H9 (cell line): ENCODE data around the gene ARL8A. TPM values are rescaled to one million over a fixed set of nuclear protein-coding genes. Genes with fewer than 3 reads are reported as not detected.

Experiments used
- DNase-seq: peaks from one replicate; pipeline ENCODE4 v3.0.0-alpha.2; 2017
- H2AFZ ChIP-seq: one replicate; pipeline ENCODE4 v1.6.1; 2013; ENCODE audit warnings: mild to moderate bottlenecking, low read length, control low read depth, moderate library complexity
- H2AK5ac ChIP-seq: 2 replicates; pipeline ENCODE4 v1.6.1; 2013; ENCODE audit warnings: low read length, control low read depth, mixed read lengths; ENCODE audit not compliant: insufficient read length
- H2BK120ac ChIP-seq: one replicate; pipeline ENCODE4 v1.6.1; 2013; ENCODE audit warnings: low read depth, mild to moderate bottlenecking, low read length, control low read depth, inconsistent platforms; ENCODE audit not compliant: poor library complexity, severe bottlenecking
- H2BK12ac ChIP-seq: 2 replicates; pipeline ENCODE4 v1.6.1; 2013; ENCODE audit warnings: low read length, control low read depth, mixed read lengths, low read depth; ENCODE audit not compliant: insufficient read length
- H2BK15ac ChIP-seq: 2 replicates; pipeline ENCODE4 v1.6.1; 2013; ENCODE audit warnings: low read depth, low read length, control low read depth
- H2BK20ac ChIP-seq: one replicate; pipeline ENCODE4 v1.6.1; 2013; ENCODE audit warnings: low read depth, mild to moderate bottlenecking, low read length, control low read depth, inconsistent platforms; ENCODE audit not compliant: poor library complexity, severe bottlenecking
- H2BK5ac ChIP-seq: 2 replicates; pipeline ENCODE4 v1.6.1; 2013; ENCODE audit warnings: low read length, control low read depth, mixed read lengths; ENCODE audit not compliant: insufficient read length
- H3K14ac ChIP-seq: 2 replicates; pipeline ENCODE4 v1.6.1; 2013; ENCODE audit warnings: low read length, control low read depth; ENCODE audit not compliant: insufficient read depth
- H3K18ac ChIP-seq: 2 replicates; pipeline ENCODE4 v1.6.1; 2013; ENCODE audit warnings: low read depth, mild to moderate bottlenecking, mixed read lengths, low read length, control low read depth; ENCODE audit not compliant: insufficient read length
- H3K23ac ChIP-seq: 2 replicates; pipeline ENCODE4 v1.6.1; 2013; ENCODE audit warnings: low read length, control low read depth, mixed read lengths, low read depth; ENCODE audit not compliant: insufficient read length
- H3K23me2 ChIP-seq: 2 replicates; pipeline ENCODE4 v1.6.1; 2013; ENCODE audit warnings: low read depth, mild to moderate bottlenecking, mixed read lengths, low read length, control low read depth; ENCODE audit not compliant: insufficient read length, poor library complexity, severe bottlenecking
- H3K27ac ChIP-seq: 2 replicates; pipeline ENCODE4 v1.5.1; 2013; ENCODE audit warnings: low read length, control low read depth, mixed read lengths, low read depth; ENCODE audit not compliant: insufficient read length
- H3K27me3 ChIP-seq: 2 replicates; pipeline ENCODE4 v1.6.1; 2013; ENCODE audit warnings: low read length, control low read depth, inconsistent platforms; ENCODE audit not compliant: insufficient read depth
- H3K4ac ChIP-seq: 2 replicates; pipeline ENCODE4 v1.6.1; 2013; ENCODE audit warnings: low read depth, mild to moderate bottlenecking, control low read depth, inconsistent platforms, low read length, moderate library complexity
- H3K4me1 ChIP-seq: 2 replicates; pipeline ENCODE4 v1.6.1; 2013; ENCODE audit warnings: low read length, control low read depth, inconsistent platforms; ENCODE audit not compliant: insufficient read depth
- H3K4me2 ChIP-seq: 2 replicates; pipeline ENCODE4 v1.6.1; 2013; ENCODE audit warnings: low read length, control low read depth, mixed read lengths; ENCODE audit not compliant: insufficient read length, insufficient read depth
- H3K56ac ChIP-seq: 2 replicates; pipeline ENCODE4 v1.6.1; 2013; ENCODE audit warnings: low read depth, mild to moderate bottlenecking, mixed read lengths, low read length, control low read depth; ENCODE audit not compliant: insufficient read length
- H3K79me1 ChIP-seq: 2 replicates; pipeline ENCODE4 v1.6.1; 2013; ENCODE audit warnings: low read depth, mild to moderate bottlenecking, moderate library complexity, low read length, control low read depth, inconsistent platforms; ENCODE audit not compliant: insufficient read depth, poor library complexity, severe bottlenecking
- H3K79me2 ChIP-seq: 2 replicates; pipeline ENCODE4 v1.6.1; 2013; ENCODE audit warnings: low read length, control low read depth, inconsistent platforms; ENCODE audit not compliant: insufficient read depth
- H3K9ac ChIP-seq: 2 replicates; pipeline ENCODE4 v1.6.1; 2013; ENCODE audit warnings: low read length, control low read depth, mixed read lengths; ENCODE audit not compliant: insufficient read length; ENCODE audit errors: extremely low read depth
- H3K9me3 ChIP-seq: one replicate; pipeline ENCODE4 v1.6.1; 2013; ENCODE audit warnings: low read depth, low read length, inconsistent platforms; ENCODE audit not compliant: control insufficient read depth
- H3T11ph ChIP-seq: one replicate; pipeline ENCODE4 v1.6.1; 2013; ENCODE audit warnings: mild to moderate bottlenecking, low read length, control low read depth, inconsistent platforms
- H4K20me1 ChIP-seq: one replicate; pipeline ENCODE4 v1.6.1; 2013; ENCODE audit not compliant: control insufficient read depth, insufficient read length, insufficient read depth
- H4K5ac ChIP-seq: 2 replicates; pipeline ENCODE4 v1.6.1; 2013; ENCODE audit warnings: low read depth, mild to moderate bottlenecking, mixed read lengths, low read length, control low read depth; ENCODE audit not compliant: insufficient read length
- H4K8ac ChIP-seq: replicated peaks from 2 replicates; pipeline ENCODE4 v1.6.1; 2013; ENCODE audit warnings: low read length, control low read depth, mixed read lengths, low read depth; ENCODE audit not compliant: insufficient read length
- H4K91ac ChIP-seq: 2 replicates; pipeline ENCODE4 v1.6.1; 2013; ENCODE audit warnings: low read depth, mild to moderate bottlenecking, moderate library complexity, mixed read lengths, low read length, control low read depth; ENCODE audit not compliant: insufficient read length
- H3K27ac Mint-ChIP-seq, 3 experiments: 2 replicates in 2 of 3; 3 replicates in 1 of 3; pipeline ENCODE4 v1.8.0; 2020 to 2021; ENCODE audit warnings: mixed read lengths in 3 of 3, mild to moderate bottlenecking in 1 of 3, moderate library complexity in 1 of 3
- H3K27me3 Mint-ChIP-seq: 2 replicates; pipeline ENCODE4 v1.8.0; 2021; ENCODE audit warnings: low read depth, mild to moderate bottlenecking, moderate library complexity, mixed read lengths
- H3K36me3 Mint-ChIP-seq, 3 experiments: 2 replicates in 2 of 3; 3 replicates in 1 of 3; pipeline ENCODE4 v1.8.0; 2020 to 2021; ENCODE audit warnings: low read depth in 3 of 3, mixed read lengths in 3 of 3; ENCODE audit not compliant: insufficient read depth in 1 of 3
- H3K4me1 Mint-ChIP-seq, 2 experiments: 2 replicates each; pipeline ENCODE4 v1.8.0; 2020; ENCODE audit warnings: mixed read lengths in 2 of 2
- H3K4me3 Mint-ChIP-seq, 2 experiments: 2 replicates in 1 of 2; 3 replicates in 1 of 2; pipeline ENCODE4 v1.8.0; 2020 to 2021; ENCODE audit warnings: mild to moderate bottlenecking in 2 of 2, mixed read lengths in 2 of 2, moderate library complexity in 1 of 2
- H3K9me3 Mint-ChIP-seq, 2 experiments: 2 replicates in 1 of 2; 3 replicates in 1 of 2; pipeline ENCODE4 v1.8.0; 2020; ENCODE audit warnings: mild to moderate bottlenecking in 2 of 2, mixed read lengths in 2 of 2, moderate library complexity in 1 of 2
- CTCF ChIP-seq: fragments of 200-600 bp; sonication (generic); conservative IDR thresholded peaks from 3 replicates; pipeline ENCODE4 v1.8.0; 2021; ENCODE audit warnings: antibody characterized with exemption, mild to moderate bottlenecking
- WGBS: extraction: QIAGEN DNeasy Blood & Tissue Kit; methylation state at CpG from one replicate; pipeline ENCODE4 v1.1.7; 2013; ENCODE audit warnings: missing lambda C conversion rate, low lambda C conversion rate, mixed read lengths; ENCODE audit not compliant: insufficient read length; ENCODE audit errors: extremely low coverage; 5-methylcytosine and 5-hydroxymethylcytosine counted together
- total RNA-seq: library from RNA; stranded (reverse); gene quantifications from 2 replicates; pipeline ENCODE4 v1.2.1, GENCODE V29; 2021

ARL8A gene
- total RNA-seq, 1 experiment from 2014 or later: 67.2 TPM

- H4K8ac ChIP-seq: no peak overlapping the region
- H3T11ph ChIP-seq: no peak overlapping the region
- peak overlapping the region in 1 of 3 experiments; percentile 15; a peak in 1 of 7 replicates for H3K27ac Mint-ChIP-seq
- no peak overlapping the region for H3K18ac ChIP-seq
- H3K4ac ChIP-seq: no peak overlapping the region
- peaks cover 25 to 45% of the 10 kb centered on the region in 2 experiments for H3K4me1 Mint-ChIP-seq
- H2BK120ac ChIP-seq: no peak overlapping the region
- no peak for DNase-seq
- H3K36me3 Mint-ChIP-seq: no peaks in the 10 kb centered on the region
- H2BK12ac ChIP-seq: no peak overlapping the region
- H3K4me1 ChIP-seq: peaks cover 8% of the 10 kb centered on the region; the same call in 1 of the 2 replicates
- no peak overlapping the region for H2AK5ac ChIP-seq
- peaks cover 4% of the 10 kb centered on the region for H3K27me3 Mint-ChIP-seq
- H4K20me1 ChIP-seq: no peaks in the 10 kb centered on the region
- no peak overlapping the region for H2AFZ ChIP-seq
- H3K23ac ChIP-seq: no peak overlapping the region
- no peaks in the 10 kb centered on the region; the same call in 1 of the 2 replicates for H3K27me3 ChIP-seq
- H4K5ac ChIP-seq: no peak overlapping the region
- no peak overlapping the region for H2BK15ac ChIP-seq
- H3K79me1 ChIP-seq: no peaks in the 10 kb centered on the region
- no peaks in the 10 kb centered on the region for H3K9me3 Mint-ChIP-seq
- no peaks in the 10 kb centered on the region for H3K23me2 ChIP-seq
- H3K27ac ChIP-seq: no peak overlapping the region
- H3K9ac ChIP-seq: no peak overlapping the region
- TF ChIP-seq CTCF: no peak
- H3K4me2 ChIP-seq: no peak overlapping the region
- WGBS: no CpG with 5 or more reads among the region's 8 CpGs
- no peak overlapping the region for H2BK5ac ChIP-seq
- H3K4me3 Mint-ChIP-seq: no peak overlapping the region
- no peak overlapping the region for H4K91ac ChIP-seq
- no peaks in the 10 kb centered on the region for H3K79me2 ChIP-seq
- H2BK20ac ChIP-seq: no peak overlapping the region
- no peak overlapping the region for H3K14ac ChIP-seq
- no peak overlapping the region for H3K56ac ChIP-seq
- H3K9me3 ChIP-seq: no peaks in the 10 kb centered on the region
Observed at GRCh38 chr1:202155478-202156021, 11.0 kb upstream of the ARL8A start.
